ENCODE data around the gene DLGAP1. TPM values are rescaled to one million over a fixed set of nuclear protein-coding genes. Genes with fewer than 3 reads are reported as not detected.

DLGAP1 gene
- polyA plus RNA-seq, 1 experiment, result 0.09 TPM

GRCh38 chr18:3451989-3452749 lies 1002.9 kb downstream of the DLGAP1 start:
- Histone ChIP-seq H3K4me3 (ENCODE audit: low read depth, low read length) (peak overlapping the region; percentile 89), H3K27me3 (ENCODE audit: control insufficient read depth, insufficient read depth, low read length) (no peaks in the 10 kb centered on the region), H3K27ac (ENCODE audit: low read depth, low read length) (peak overlapping the region; percentile 99), H3K9me3 (ENCODE audit: control insufficient read depth, insufficient read depth, low read length) (peaks cover 7% of the 10 kb centered on the region; the same call in 1 of the 2 replicates)
- POLR2A ChIA-PET, result interaction anchor here (0.8 to 4.3 kb wide), 7 partner anchors 133 to 219 kb away, joined by 3 to 44 read pairs (median 14); no protein-coding TSS in a partner anchor
- TF ChIP-seq, protein P1, sequence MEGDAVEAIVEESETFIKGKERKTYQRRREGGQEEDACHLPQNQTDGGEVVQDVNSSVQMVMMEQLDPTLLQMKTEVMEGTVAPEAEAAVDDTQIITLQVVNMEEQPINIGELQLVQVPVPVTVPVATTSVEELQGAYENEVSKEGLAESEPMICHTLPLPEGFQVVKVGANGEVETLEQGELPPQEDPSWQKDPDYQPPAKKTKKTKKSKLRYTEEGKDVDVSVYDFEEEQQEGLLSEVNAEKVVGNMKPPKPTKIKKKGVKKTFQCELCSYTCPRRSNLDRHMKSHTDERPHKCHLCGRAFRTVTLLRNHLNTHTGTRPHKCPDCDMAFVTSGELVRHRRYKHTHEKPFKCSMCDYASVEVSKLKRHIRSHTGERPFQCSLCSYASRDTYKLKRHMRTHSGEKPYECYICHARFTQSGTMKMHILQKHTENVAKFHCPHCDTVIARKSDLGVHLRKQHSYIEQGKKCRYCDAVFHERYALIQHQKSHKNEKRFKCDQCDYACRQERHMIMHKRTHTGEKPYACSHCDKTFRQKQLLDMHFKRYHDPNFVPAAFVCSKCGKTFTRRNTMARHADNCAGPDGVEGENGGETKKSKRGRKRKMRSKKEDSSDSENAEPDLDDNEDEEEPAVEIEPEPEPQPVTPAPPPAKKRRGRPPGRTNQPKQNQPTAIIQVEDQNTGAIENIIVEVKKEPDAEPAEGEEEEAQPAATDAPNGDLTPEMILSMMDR (IDR thresholded peaks at IDR 0.05; ENCODE audit: low read depth, low read length), result no peak
- no peak for DNase-seq (ENCODE audit: low read depth, low spot score)
- CTCF ChIA-PET, result interaction anchor here (0.5 to 6.8 kb wide), 5 partner anchors 143 to 418 kb away, joined by 3 to 69 read pairs (median 4); no protein-coding TSS in a partner anchor

GRCh38 chr18:3451183-3451988 lies 1003.7 kb downstream of the DLGAP1 start:
- peaks cover 7% of the 10 kb centered on the region; the same call in 1 of the 2 replicates for H3K9me3 ChIP-seq (ENCODE audit: control insufficient read depth, insufficient read depth, low read length)
- ChIA-PET CTCF (interaction anchor here (1.0 to 6.8 kb wide), 3 partner anchors 143 to 215 kb away, joined by 3 to 69 read pairs (median 58); no protein-coding TSS in a partner anchor), POLR2A (interaction anchor here (0.8 to 4.3 kb wide), 6 partner anchors 134 to 215 kb away, joined by 3 to 44 read pairs (median 18); no protein-coding TSS in a partner anchor)
- TF ChIP-seq, protein P1 (IDR thresholded peaks at IDR 0.05; ENCODE audit: low read depth, low read length), result no peak
- H3K4me3 ChIP-seq (ENCODE audit: low read depth, low read length), result peak overlapping the region; percentile 89
- H3K27me3 ChIP-seq (ENCODE audit: control insufficient read depth, insufficient read depth, low read length), result no peaks in the 10 kb centered on the region
- peak; percentile 80 for DNase-seq (ENCODE audit: low read depth, low spot score)
- H3K27ac ChIP-seq (ENCODE audit: low read depth, low read length), result peak overlapping the region; percentile 99

DNA sequence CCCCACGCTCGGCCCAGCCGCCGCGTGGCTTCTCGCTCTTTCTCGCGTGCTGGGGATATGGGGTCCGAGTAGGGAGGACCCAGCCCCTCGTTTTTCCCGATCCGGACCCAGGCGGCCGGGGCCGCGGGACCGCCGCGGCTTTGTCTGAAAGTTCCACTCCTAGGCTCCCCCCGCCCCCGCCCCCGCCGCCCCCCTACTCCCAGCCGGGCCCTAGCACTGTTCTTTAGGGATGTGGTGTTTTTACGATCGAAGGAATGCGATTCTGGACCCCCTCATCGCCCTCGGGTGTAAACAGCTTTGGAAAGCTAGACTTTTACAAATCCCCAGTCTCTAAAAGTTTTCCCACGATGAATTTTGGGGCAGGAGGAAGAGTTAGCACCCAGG lies 1004.3 kb downstream of the DLGAP1 start:
- ChIA-PET CTCF (interaction anchor here (1.0 to 6.8 kb wide), 3 partner anchors 144 to 215 kb away, joined by 3 to 69 read pairs (median 58); no protein-coding TSS in a partner anchor), POLR2A (interaction anchor here (0.8 to 4.3 kb wide), 2 partner anchors 143 to 216 kb away, joined by 3 to 44 read pairs; no protein-coding TSS in a partner anchor)

DNA sequence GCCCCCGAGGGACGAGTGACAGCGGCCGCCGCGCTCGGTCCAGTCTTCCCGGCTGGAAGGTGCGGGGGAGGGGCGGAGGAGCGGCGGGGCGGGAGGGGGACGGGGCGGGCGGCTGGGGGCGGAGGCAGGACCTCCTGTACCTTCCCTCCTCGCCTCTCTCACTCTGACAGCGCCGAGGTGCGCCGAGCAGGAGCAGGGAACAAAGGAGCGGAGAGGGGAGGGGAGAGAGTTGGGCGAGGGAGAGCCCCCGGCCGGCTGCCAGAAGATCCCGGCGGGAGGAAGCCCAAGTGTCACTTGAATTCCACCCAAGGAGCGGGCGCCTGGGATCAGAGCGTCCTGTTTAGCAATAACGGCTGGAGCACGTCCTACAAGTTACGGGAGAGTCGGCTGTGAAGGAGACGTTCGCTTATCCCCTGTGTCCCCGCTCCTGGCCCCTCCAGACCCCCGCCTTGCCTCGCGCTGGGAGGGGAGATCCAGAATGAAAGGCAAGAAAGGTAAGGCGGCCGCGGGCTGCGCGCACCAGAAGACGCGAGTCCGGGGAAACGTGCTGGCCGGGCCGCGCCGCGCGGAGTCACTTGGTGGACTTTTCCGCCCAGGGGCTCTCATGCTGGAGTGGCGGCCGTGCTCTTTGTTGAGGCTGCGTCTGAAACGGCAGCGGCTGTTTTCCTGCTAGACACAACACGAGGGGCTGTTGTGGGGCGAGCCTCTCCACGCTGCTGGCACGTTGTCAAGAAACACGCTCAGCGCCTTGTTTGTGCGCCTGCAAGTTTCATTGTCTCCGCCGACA lies 1004.9 kb downstream of the DLGAP1 start, which contains the start of gene TGIF1:
TSS of gene TGIF1 (plus strand) at position 161 of the 787 bp plus-strand sequence. CDS start at position 479, 318 bp downstream.
- Histone ChIP-seq H3K27me3 (ENCODE audit: control insufficient read depth, insufficient read depth, low read length) (no peaks in the 10 kb centered on the region), H3K4me3 (ENCODE audit: low read depth, low read length) (peak within 1 kb of the TSS; percentile 89), H3K9me3 (ENCODE audit: control insufficient read depth, insufficient read depth, low read length) (peaks cover 7% of the 10 kb centered on the region; the same call in 1 of the 2 replicates), H3K27ac (ENCODE audit: low read depth, low read length) (peak within 1 kb of the TSS; percentile 99)
- DNase-seq (ENCODE audit: low read depth, low spot score), result no peak
- ChIA-PET POLR2A (interaction anchor here (1.0 to 2.7 kb wide), 2 partner anchors 144 to 189 kb away, joined by 4 to 12 read pairs; partner anchors contain the start of gene MYL12B), CTCF (interaction anchor here (5.4 to 6.8 kb wide), 2 partner anchors 144 to 216 kb away, joined by 58 to 69 read pairs; no protein-coding TSS in a partner anchor)
- TF ChIP-seq, protein P1 (IDR thresholded peaks at IDR 0.05; ENCODE audit: low read depth, low read length), result no peak

More for the DNA sequence above, 1004.3 kb downstream of the DLGAP1 start:
- DNase-seq (ENCODE audit: low read depth, low spot score), result no peak
- H3K27me3 ChIP-seq (ENCODE audit: control insufficient read depth, insufficient read depth, low read length), result no peaks in the 10 kb centered on the region
- peaks cover 7% of the 10 kb centered on the region; the same call in 1 of the 2 replicates for H3K9me3 ChIP-seq (ENCODE audit: control insufficient read depth, insufficient read depth, low read length)
- peak overlapping the region; percentile 89 for H3K4me3 ChIP-seq (ENCODE audit: low read depth, low read length)
- peak overlapping the region; percentile 99 for H3K27ac ChIP-seq (ENCODE audit: low read depth, low read length)
- TF ChIP-seq, protein P1 (IDR thresholded peaks at IDR 0.05; ENCODE audit: low read depth, low read length), result no peak

Measured in AG04450 (cell line).